Activated CD4-positive, alpha-beta T cell treated with anti-CD3 and anti-CD28 coated beads for 24 hours (primary cell): ENCODE results near the gene HEATR9.
A peak's percentile ranks its signal among the peaks of the same experiment; 100 is the strongest.

Experiments
- DNase-seq, 2 donors: peaks; one replicate each; pipeline ENCODE4 v3.0.0-alpha.2; 2020; ENCODE audit warnings: low read depth in 2 of 2

Gene HEATR9

DNA sequence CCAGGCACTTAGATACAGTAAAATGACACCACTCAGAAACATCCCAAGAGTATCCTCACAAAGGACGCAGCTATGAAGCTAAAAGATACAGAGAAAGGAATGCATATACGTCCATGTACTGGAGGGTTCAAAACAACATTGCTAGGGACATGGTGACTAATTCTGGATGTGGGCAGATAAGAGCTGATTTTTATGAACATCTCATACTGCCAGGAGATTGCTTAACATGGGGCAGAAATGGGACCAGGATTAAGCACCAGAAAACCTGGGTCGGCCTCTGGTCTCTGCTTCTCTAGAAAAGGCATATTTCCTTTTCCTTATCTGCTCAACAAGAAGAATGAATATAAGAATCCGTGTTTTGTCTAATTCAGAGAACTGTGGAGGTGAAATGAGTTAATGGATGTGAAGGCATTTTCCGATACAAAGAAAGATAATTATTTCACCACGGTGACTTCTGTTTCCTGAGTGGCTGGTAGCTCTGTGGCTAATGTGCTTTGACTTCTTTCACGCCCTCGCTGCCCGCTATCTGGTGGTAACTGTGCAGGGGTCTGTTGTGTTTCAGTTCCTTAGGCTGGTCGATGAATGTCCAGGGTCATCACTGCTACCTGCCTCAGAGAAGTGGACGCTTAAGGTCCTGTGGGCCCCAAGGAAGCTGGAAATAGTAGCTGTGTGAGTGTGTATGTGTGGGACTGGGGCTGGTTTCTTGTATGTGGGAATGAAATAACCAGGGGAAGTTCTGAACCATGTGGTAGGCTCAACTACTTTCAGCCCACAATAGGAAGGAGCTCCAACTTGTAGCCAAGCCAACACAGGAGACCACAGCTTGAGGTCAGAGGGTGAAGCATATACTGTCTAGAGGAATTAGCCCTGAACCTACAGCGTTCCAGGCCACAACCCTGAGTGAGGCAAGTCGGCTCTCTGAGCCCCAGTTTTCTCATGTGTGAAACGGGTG, 27.2 kb upstream of the HEATR9 start:
- DNase-seq: no peak

- DNase-seq: no peak
Measured at GRCh38 chr17:35894206-35894605, 25.5 kb upstream of the HEATR9 start.

DNA sequence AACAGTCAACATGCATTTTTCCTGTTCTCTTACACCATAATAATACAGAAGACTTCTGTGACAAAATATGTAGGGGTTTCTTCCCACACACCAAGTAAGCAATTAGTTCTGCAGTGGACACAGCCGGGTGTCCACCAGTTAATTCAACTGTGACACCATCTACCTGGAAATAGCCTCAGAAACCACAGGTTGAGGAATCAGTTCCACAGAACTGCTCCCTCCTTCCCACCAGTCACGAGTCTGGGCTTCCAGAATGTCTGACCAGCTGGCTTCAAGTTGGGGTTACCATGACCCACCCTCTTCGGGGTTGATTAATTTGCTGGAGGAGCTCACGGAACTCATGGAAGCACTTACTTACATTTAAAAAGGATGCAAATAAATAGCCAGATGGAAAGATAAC, 25.1 kb upstream of the HEATR9 start:
- DNase-seq: no peak

DNA sequence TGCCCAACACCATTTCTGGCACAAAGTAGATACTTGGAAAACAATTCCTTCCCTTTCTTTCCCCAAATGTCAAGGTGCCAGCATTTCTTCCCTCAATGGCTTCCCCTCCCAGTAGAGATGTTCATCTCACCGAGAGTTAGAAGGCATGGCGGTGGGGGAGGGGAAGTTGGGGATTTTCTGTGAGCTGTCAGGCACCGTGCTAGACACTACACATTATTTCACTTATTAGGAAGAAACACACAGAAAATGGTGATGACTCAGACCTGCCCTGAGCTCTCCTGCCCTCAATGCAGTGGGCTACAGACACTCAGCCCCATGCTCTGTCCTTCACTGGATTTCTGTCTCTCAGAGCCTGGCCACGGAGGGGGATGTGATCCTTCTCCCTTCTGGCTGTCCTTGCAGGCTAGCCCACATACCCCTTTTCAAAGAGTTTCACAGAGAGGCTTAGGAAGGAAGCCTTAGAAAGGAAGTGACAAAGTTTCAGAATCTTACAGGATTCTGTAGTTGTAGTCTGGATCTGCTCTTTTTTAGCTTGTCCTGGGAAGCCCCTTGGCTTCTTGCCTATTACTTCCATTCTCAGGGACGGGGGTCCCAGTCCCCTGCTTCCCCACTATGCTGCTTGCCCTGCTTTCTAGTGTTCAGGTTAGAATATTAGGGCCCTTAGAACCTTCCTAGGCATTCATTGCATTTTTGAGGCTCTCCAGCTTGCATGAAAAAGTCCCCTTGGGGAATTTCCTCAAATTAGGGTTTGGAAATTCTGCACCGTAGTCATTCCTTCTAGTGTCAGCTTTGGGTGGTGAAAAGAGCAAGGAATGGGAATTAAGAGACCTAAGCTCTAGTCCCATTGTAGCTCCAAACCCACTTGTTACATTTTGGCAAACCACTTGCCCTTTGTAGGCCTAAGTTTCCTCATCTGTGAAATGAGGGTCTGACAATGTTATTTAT, 23.7 kb upstream of the HEATR9 start:
- peak in 1 of 2 donors; percentile 25 for DNase-seq

- no peak for DNase-seq
Measured at GRCh38 chr17:35891269-35891668, 22.6 kb upstream of the HEATR9 start.

DNA sequence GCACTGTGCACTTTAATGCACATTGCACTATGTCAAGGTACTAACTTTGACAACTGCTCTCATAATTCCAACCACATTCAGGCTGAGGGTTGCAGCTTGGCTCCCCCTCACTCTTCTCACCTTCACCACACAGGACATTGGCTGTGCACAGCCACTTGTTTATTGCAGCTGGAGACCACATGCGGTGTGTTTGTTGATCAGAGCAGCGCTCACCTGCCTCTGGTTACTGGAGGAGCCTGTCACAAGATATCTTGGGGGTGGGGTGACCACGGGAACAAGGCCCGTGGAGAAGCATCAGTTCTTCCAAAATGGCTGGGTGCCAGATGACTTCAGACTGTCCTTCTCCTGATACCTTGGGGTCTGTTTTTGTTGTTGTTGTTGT, 22.1 kb upstream of the HEATR9 start:
- DNase-seq: no peak

- no peak for DNase-seq
Measured at GRCh38 chr17:35889818-35890773, 21.4 kb upstream of the HEATR9 start.

DNA sequence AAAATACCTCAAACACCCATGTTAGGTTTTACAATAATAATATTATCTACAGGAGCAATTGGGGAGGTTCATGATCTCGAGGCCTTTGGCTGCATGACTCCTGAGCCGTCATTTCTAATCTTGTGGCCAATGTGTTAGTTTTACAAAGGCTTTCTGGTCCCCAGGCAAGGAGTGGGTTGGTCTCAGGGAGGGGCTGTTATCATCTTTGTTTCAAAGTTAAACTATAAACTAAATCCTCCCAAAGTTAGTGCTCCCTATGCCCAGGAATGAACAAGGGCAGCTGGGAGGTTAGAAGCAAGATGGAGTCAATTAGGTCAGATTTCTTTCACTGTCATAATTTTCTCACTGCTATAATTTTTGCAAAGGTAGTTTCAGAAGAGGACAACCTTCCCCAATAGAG, 20.6 kb upstream of the HEATR9 start:
- DNase-seq: no peak

- DNase-seq: no peak
Measured at GRCh38 chr17:35879773-35880654, 11.3 kb upstream of the HEATR9 start, which contains the start of gene CCL5. Gene CCL5, minus strand, starts transcription at chr17:35880360.

GRCh38 chr17:35878361-35878760, 9.7 kb upstream of the HEATR9 start:
- DNase-seq: no peak

DNA sequence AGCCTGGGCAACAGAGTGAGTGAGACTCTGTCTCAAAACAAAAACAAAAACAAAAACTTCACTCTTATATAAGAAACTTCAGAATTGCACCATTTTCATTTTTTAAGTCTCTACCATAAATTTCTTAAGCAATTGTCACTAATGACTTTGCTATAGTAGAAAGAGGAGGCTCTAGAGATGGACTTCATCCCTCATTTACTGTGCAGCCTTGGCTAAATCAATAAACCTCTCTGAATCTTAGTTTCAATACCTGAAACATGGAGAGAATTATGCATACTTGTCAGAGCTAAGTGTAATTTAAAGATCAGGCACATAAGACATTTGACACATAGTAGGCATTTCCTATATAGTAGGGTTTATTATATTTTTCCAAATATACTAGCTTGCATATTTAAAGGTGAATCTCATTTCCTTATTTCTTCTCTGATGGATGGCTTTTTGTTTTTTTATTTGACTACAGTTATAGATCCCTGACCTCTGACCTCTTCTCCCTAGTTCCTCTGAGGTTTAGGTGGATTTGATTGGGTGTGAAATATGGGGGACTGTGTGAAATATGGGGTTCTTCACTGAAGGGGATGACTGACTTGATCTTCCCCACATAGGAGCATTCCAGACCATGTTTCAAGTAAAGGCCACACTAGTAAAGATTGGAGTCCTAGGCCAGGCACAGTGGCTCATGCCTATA, 8.8 kb upstream of the HEATR9 start:
- DNase-seq: no peak

DNA sequence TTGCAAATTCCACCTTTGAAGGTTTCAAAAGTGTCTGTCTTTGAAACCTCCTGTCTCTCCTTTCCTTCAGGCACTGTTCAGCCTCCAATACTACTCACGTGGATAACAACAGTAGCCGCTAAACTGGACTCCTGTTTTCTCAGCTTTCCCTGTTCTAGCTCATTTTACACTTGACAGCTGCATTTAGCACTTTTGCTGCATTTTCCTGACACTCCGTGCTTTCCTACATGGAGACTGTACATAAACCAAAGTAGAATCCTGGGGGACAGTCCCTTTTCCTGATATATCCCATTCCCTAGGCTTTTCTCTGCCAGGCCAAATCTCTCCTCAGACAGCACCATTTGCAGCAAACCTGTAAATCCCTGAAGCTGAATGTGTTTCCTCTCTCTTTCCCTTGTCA, 7.8 kb upstream of the HEATR9 start:
- DNase-seq: no peak

DNA sequence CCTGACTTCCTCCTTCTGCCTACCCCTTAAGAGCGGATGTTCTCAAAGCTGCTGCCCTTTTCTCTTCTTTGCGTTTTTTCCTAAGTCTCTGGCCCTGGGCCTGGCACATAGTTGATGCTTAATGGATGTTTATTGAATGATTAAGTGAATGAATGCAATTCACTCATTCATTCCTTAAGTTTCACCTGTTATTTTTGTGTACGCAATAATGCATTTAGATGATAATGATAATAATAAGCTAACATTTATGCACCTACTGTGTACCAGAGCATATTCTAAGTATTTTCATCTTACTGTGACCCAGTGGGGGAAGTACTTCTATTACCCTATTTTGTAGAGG, 7.1 kb upstream of the HEATR9 start:
- no peak for DNase-seq

DNA sequence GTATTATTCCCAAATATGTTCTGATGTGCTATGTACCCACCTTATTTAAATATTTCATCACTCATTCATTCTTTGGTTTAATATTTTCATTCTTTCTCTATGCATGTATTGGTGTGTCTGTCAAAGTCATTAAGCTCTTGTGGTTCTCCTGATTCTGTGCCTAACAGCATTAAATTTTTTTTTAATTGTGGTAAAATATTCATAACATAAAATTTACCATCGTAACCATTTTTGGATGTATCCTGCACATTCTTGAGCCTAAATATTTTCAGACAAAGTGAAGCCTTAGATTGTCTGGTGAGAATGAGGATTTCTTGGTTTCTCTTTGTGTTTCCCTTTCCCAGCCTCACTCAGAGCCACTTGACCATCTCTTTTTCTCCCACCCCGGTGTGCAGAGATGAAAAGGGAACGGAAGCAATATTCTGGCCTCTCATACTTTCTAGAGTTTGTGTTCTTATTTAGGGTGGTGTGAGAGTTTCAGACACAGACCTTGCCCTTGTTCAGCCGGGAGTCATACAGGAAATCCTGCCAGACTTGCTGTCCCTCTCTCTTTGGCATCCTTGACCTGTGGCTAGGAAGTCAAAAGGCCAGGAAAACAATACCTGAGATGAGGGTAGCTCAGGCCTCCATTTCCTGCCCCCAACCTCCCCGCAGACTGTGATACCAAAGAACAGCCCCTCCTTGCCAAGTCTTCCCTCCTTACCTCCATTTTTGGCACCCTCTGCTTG, 6.5 kb upstream of the HEATR9 start:
- DNase-seq: no peak

DNA sequence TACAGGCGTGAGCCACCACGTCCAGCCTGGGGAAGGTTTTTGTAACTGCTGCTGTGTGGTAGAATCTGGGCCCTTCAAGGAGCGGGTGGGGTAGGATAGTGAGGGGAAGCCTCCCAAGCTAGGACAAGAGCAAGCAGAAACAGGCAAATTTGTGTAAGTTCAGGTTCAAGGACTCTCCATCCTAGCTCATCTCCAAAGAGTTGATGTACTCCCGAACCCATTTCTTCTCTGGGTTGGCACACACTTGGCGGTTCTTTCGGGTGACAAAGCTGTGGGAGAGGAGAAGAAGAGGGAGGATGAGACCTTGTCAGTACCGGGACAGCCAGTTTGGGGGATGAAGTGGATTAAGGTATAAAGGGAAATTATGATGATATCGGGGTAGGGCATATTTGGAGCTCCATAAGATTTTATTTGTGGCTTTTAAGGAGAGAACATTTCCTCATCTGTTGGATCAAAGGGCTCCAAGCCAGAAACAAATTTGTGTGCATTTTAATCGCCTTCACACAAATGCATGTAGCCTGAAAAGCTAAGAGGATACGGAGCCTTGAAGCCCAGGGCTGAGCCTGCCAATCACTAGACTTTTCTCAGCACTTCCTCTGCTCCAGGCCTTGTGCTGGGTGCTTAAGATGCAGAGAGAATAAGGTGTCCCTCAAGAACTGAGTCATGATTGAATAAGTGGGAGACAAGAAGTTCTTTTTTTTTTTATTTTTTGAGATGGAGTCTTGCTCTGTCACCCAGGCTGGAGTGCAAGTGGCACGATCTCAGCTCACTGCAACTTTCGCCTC, 3.7 kb upstream of the HEATR9 start:
- no peak for DNase-seq

DNA sequence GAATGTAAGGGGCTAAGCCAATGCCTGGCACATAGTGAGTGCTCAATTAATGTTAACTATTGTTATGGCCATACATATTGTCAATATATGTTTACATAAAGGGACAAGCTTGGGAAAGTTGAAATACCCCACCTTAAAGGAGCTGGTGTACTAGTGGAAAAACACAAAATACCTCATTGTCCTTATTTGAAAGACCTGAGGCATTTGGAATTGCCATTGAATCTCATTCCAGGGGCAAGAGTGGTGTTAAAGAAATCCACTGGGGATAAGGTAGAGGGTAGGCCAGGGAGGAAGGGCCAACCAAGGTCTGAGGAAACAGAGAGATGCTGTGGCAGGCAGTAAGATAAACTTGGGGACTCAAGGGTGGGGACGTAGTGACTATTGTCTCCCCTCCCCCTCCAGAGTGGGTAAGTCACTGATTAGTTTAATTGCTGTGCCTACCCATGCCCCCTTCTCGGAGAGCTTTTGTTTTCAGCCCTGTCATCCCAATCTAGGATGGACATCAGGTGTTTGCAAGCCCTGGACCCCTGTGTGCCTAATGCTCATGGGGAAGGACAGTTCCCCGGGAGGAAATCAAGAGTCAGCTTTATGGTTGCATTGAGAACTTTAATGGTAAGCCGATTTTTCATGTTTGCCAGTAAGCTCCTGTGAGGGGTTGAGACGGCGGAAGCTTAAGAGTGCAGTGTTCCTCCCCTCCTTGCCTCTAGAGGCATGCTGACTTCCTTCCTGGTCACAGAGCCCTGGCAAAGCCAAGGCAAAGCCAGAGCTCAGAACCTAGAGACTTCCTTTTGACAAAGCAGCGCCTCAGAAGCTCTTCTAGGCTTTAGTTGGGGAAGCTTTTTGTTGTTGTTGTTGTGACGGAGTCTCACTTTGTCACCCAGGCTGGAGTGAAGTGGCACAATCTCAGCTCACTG, 2.5 kb upstream of the HEATR9 start:
- DNase-seq: no peak

- no peak for DNase-seq
Measured at GRCh38 chr17:35867574-35867973, 1.1 kb downstream of the HEATR9 start.
